ENCODE measurements around the gene LRP8.

The LRP8 gene

DNA sequence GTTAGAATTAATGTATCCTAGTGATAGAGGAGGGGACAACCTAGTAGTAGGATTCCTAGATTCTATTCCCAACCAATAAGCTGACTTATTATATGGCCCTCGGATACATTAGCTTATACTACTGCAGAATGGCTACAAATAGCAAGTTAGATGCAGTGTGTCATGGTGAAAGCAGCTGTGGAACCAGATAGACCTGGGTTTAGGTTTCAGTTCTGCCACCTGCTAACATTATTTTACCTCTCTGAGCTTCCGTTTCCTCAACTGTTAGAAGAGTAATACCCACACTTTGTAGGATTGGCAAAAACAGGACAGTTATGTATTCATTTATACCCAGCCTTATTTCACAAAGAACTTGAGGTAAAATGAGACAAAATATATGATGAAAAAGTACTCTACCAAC is 67.9 kb downstream of the LRP8 start:
- DNase-seq (ENCODE audit: low read depth), result no peak

DNA sequence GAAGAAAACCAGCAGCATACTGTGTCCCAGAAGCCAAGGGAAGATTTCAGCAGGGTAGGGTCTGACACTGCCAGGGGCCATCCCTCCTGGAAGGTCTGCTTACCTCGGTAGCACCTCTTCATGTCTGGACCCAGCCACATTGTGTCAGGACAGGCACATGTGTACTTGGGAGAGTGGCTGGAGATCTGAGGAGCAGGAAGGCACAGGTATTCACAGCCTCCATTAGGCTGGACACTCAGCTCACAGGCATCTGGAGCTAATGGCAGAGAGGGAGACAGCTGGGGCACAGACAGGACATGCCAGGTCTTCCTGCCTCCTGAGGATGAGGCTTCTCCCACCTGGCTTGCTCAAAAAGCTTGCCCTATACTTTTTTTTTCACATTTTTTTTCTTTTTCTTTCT is 69.7 kb downstream of the LRP8 start:
- no peak for DNase-seq (ENCODE audit: low read depth)

DNA sequence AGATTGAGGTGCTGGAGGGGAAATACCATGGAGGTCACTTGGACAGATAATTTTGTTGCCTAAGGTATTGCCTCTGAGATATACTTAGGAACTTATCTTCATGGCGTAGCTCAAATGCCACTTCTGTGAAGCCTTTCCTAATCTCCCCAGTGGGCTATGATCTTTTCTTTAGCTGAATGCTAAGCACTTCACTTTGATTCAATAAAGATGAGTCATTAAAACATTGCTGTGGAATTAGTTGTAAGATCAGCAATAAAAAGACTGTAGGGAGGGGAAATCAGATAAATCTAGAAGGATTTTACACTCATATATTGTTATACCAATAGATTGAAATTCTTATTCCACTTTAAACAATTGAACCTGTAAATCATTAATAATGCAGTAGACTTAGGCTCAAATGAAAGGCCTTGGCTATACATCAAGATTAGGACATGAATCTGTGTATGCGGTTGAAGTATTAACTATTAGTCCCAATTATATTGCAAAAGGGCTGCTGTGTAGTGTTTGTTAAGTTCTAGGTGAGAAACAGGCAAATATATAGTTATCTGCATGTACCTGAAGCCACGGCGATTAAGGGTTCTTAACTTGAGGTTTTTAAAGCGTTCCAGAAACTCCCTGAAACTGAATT is 70.3 kb downstream of the LRP8 start:
- DNase-seq (ENCODE audit: low read depth), result no peak

DNA sequence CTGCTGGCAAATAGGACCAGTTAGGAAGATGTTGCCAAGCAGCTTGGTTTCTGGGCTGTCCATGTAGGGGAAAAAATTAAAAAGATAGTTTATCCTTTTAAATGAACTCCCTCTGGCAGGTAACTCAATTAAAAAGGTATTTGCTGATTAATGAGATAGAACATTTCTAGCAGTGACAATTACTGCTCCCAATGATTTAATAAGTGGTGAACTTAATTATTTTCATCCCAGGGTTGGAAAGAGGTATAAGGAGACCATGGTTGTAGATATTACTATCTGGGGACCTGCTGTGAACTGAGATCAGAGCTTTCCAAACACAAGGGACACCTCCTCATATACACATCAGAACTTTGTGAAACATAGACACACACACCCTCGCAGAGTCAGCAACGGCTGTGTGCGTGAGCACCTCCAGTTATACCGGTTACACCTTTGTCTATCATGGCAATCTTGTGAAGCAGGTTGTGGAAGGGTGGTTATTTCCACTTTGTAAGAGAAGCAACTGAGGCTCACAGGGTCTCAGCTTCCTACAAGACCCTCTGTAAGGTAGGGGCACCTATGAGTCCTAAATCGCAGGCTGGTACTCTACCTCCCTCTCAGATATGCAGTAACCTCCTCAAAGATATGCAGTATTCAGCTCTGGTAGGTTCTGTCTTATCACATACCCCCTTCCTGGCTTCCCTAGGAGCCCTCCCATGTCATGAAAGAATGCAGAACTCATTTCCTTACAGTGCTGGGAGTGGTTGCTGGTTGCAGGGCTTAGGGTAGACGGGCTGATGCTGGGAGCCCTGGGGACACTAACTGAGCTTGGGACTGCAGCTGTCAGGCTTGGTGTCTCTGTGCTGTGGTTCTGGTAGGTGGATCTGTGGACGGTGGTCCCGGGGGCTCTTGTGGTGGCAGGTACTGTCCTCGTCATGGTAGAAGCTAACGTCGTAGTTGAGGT is 71.1 kb downstream of the LRP8 start:
- DNase-seq (ENCODE audit: low read depth), result no peak

DNA sequence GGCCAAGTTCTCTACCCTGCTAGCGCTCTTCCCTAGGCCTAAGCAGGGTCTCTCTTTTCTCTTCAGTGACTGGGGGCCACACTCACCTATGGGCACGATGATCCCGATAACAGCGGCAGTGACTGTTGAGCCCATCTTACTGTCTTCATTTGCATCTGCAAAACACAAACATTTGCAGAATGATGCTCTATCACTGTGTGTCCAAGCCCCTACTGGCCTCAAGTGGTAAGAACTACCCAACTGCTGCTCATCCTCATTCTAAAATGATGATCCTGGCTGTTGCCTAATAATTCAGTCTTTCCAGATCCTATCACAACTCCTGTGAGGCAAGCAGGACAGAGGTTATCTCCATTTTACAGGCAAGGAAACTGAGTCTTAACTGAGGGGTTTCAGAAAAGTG is 72.8 kb downstream of the LRP8 start:
- no peak for DNase-seq (ENCODE audit: low read depth)

DNA sequence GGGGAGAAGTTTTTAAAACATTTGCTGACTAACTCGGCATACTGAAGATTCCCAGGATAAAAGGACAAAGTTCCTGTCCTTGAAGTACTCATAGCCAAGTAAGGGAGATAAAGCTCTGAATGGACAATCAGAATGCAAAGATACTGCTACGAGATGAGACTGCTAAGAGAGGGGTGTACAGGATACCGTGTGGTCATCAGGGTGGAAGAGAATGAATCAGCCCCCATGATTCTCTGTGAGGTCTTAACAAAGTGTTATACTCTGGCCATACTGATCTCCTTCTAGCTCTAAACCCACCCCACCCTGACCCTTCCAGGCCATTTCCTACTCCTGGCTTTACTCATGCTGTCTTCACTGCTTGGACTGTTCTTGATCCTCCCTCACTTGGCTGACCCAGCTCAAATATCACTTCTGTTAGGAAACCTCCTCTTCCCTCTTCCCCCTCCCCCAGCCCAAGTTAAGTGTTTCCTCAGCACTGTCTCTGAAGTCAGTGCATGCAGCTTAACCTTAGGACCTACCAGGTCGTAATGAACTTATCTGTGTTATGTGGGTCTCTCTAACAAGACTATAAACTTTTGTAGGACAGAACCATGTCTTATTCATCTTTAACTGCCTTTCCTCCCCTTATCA is 73.7 kb downstream of the LRP8 start:
- DNase-seq (ENCODE audit: low read depth), result no peak

DNA sequence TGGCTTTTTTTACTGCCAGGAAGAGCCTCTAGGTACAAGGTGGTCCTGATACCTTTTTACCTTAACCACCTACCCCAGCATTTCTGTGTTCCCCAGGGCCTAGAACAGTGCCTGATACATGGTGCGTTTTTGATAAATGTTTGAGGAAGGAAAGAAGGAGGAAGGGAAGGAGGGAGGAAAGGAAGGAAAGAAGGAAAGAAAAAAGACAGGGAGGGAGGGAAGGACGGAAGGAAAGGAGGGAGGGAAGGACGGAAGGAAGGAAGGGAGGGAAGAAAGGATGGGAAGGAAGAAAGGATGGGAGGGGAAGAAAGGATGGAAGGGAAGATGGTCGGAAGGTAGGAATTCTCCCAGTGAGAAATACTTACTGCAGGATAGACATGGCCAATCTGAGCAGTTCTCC is 77.5 kb downstream of the LRP8 start:
- no peak for DNase-seq (ENCODE audit: low read depth)

DNA sequence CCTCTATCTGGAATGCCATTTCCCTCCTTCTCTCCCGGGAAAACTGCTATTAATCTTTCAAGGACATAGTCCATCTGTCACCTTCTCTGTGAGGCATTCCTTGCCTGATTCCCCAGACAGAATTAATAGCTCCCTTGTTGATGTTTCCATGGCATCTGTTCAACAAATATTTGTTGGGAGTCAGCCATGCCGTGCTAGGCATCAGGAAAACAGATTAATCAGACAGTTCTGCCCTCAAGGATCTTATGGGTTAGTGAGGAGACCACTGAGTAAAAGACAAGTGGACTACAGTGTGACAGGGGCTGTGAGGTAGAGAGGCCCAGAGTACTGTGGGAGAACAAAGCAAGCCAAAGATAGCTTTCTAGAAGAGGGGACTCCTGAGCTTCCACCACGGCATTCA is 78.2 kb downstream of the LRP8 start:
- DNase-seq (ENCODE audit: low read depth), result no peak

DNA sequence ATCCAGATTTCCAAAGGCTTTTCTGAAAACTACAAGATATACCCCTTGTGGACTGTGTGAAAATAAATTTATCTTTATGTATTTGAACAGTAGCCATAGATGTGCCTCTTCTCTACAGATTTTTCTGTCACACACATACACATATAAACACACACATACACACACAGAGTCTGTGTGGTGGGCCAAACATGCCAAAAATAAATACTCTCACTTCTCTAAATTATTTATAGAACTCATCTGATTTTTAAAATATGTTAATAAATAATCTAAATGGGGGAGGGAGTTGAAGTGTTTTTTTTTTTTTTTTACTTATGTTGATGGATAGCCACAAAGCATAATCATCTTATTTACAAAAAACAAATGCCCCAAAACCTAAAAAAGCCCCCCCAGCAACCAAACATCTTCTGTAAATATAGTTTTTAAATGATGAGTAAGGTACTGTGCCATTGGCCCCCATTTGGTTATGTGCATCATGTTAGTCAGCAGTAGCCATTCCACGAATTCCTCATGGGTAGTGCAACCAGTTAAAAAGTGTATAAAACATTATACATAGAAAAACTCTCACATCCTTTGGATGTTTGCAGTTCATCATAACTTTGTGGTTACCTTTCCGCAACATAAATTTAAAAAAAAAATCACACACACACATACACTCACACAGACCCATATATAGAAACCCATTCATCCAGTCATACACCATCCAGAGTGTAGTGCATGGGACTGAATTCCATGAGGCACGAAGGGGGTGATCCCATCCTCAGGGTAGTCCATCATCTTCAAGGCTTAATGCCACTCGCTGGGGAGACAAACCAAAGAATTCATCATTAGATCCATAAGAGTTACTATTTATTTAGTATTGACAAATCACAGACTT is 81.4 kb downstream of the LRP8 start:
- no peak for DNase-seq (ENCODE audit: low read depth)

DNA sequence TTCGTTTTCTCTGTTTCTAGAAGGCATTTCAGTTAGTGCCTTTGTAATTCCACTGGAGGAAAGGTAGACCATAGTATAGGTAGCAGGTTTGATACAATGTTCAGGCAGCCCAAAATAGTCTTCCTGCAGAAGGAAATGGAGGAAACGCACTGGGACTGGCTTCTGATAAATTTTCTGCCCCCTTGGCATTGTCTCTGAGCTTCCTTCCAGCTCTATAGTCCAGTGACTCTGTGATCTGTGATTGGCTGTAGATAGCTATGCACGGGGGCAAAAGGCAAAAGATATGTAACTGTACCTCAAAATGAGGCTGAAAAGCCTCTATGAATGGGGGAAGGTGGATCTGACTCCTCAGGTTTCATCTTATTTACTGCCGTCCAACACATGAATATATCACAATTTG is 83.7 kb downstream of the LRP8 start:
- DNase-seq (ENCODE audit: low read depth), result no peak

DNA sequence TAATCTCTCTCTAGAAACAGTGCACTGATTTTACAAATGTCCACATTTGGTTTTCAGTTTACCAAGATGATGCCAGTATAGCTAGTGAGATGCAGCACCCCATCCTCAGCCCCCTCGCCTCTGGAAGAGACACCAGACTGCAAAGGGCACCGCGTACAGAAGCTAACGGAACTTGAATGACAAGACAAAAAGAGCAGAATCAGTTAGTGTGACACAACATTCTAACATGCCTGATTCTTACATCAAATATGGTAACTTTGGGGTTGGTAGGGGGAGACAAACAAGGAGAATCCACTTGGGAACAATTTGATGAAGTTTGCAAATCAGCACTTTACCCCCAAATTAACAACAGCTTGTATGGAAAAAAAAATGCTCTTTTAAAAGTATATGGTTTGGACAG is 85.5 kb downstream of the LRP8 start:
- no peak for DNase-seq (ENCODE audit: low read depth)

DNA sequence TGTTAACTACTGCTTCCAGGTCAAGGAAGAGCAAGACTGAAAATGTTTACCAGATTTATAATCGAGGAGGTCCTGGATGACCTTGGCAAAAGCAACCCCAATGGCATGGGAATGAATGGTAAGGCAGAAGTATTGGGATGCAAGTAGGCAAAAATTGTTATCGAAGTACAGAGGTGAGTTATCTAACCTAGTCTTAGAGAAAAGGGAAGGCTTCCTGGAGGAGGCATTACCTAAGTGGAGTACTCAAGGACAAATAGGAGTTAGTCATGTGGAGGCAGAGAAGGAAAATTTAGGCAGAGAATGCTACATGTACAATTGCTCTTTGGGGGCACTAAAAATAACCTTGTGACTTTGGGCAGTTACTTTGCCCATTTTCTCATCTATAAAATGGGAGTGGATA is 86.0 kb downstream of the LRP8 start:
- no peak for DNase-seq (ENCODE audit: low read depth)

DNA sequence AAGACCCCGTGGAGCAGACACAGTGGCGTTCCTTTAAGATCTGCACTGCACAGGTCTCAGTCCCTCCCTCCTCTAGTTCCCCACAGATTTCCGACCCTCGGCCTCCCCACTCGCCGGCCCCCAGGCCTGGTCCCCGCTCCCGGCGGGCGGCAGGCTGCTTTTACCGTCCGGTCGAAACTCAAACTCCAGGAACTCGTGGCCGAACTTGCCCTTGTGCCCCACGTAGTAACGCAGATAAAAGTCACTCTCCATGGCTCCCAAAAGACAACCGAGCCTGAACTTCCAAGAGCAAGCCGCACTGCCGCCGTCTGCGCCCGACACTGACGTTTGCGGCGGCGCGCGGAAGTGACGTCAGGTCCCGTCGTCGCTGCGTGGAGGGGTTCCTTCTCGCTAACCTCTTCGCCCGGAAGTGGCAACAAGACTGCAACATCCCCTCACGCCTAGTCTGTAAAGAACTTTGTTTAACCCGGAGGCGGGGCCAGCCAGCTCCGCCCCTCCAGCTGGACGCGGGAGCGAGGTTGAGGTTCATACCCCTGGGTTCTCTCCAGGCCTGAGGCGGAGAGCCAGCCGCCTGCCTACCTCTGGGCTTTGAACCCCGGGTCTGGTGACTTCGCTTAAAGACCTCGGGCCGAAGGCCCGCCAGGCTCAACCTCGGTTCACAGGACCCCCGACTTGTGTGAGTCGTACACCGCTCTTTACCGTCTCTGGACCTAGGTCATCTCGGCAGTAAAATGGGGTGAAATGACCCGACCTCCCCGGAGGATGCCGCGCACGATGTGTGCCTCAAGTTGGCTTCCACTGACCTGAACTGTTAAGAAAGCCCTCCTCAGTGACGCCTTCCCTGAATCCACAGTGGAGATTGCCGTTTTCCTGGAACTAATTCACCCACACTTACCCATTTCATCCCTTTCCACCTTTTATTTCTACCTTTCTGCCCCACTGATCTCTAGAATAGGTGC is 89.4 kb downstream of the LRP8 start, which contains the start of gene MAGOH:
MAGOH (minus strand) TSS at position 322 of the 959 bp plus-strand sequence; CDS start at position 252, 70 bp downstream.
- peak; percentile 91 for DNase-seq (ENCODE audit: low read depth)

DNA sequence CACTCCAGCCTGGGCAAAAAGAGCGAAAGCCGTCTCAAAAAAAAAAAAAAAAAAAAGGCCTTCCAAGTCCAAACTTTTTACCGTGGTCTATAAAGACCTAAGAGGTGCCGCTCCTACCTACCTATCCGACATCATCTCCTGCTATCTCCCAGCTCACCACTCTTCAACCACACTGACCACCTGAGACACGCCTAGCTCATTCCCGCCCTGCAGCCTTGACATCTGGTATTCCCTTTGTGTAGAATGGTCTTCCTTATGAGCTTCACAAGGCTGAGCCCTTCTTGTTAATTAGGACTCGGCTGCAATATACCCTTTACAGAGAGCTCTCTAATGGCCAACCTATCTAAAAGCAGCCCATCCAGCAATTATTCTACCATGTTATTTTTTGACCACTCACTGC is 90.2 kb downstream of the LRP8 start:
- DNase-seq (ENCODE audit: low read depth), result no peak

DNA sequence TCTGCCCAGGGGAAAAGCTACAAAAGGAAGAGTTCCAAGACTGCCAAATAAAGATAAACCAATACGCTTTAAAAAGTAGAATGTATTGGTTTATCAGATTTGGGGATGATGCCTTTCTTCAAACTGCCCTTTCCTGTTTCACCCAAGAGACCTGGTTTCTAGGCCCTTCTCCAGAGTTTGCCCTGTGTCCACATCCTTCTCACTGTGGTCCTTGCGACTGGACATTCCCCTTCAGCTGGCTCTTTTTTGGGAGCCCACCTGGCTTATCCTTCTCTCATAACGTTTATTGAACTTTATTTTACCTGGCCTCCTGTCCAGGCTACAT is 106.9 kb downstream of the LRP8 start:
- DNase-seq (ENCODE audit: low read depth), result no peak

DNA sequence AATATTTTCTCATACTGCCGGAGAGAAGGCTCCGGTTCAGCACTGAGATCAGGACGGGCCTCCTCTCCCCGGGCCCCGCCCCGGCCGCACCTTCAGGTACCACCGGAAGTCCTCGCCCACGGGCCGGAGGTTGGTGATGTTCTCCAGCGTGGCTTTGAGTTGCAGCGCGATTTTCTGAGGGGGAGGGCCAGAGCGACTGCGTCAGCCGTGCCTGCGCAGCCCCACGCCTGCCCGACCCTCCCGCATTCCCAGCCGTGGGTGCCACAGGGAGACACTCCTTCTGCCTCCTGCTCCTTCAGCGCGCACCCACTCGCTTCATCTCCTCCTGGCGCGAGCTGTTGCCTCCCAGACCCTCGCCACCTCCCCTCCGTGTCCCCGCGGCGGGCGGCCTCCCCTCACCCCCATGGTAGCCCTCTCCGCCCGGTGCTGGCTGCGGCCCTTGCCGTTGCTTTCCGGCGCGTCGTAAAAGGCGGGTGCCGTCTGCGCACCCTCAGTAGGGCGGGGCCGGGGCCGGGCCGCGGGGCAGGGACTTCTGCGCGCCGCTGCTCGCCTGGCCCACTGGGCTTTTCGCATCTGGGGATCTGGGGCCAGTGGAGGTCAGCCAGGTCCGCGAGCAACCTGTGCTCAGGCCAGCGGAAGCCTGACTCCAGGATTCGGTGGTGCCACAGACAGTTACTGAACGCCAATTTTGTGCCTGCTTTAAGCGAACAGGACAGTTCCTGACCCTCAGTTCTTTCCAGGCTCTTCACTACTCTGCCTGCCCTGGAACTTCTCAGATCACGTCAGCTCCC is 107.5 kb downstream of the LRP8 start, which contains the start of gene CZIB:
CZIB (minus strand) TSS at position 464 of the 791 bp plus-strand sequence; CDS start at position 405, 59 bp downstream.
- DNase-seq (ENCODE audit: low read depth), result peak; percentile 90

DNA sequence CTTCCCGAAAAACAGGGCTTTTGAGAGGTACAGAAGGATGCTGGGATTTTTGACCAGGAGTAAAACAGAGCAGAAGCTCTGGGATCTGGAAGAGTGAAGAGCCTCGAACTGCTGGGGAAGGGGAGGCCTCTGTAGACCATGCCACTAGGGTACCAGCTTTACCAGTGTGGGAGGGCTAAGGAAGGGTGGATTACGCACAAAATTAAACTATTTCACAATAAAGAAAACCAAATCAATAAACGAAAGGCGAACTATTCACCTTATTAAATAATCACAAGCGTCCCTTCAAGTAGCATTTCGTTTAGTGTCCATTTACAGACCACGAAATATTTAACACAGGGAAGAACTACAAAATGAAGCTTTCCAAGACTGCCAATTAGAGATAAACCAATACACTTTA is 108.2 kb downstream of the LRP8 start:
- no peak for DNase-seq (ENCODE audit: low read depth)

DNA sequence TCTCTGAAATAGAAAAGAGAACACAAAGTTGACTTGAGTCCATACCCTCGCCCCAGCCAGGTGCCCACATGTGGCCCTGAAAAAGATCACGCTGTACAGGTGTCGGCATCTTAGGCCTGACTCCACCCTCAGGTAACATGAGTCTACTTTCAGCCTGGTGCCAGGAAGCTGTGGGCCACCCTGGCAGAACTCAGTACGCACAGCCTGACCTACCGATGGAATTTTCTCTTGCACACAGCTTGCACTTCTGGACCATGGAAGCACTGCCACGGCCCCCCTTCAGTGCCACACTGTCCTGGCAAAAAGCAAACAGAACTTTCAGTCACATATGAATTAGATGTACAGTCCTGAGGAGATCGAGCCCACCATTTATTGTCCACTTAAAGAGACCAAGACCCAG is 109.7 kb downstream of the LRP8 start:
- no peak for DNase-seq (ENCODE audit: low read depth)

DNA sequence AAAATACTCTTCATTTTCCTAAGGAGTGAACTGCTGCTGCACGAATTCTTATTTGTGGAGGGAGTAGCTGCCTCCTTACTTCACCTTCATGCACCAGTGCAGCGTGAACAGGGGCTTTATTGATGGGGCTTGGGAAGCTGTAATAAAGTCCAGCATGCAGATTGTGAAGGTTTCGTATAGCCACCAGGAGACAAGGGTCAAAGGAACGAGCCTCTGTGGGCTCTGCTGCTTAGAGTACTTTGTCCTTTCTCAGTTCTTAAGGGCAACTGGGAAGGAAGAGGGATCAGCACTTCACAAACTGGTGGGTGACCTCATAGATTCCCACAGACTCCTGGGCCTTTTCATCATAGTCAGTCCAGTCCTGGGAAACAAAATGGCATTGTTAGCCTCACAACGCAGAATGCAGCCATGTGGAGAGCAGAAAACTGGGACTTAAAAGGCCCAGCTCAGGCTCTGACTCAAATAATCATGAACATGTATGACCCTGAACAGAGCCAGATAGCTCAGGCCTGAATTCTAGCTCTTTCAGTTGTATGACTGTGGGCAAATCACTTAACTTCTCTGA is 113.4 kb downstream of the LRP8 start:
- DNase-seq (ENCODE audit: low read depth), result no peak

DNA sequence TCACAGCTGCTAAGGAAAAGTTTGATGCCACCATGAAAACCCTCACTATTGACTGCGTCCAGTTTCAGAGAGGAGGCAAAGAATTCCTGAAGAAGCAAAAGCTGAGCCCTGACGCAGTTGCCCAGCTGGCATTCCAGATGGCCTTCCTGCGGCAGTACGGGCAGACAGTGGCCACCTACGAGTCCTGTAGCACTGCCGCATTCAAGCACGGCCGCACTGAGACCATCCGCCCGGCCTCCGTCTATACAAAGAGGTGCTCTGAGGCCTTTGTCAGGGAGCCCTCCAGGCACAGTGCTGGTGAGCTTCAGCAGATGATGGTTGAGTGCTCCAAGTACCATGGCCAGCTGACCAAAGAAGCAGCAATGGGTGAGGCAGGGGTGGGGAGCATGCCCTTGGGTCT is 116.9 kb downstream of the LRP8 start:
- DNase-seq (ENCODE audit: low read depth), result no peak
